ENCODE results near the gene SLC8A3. TPM values are rescaled to one million over a fixed set of nuclear protein-coding genes. Genes with fewer than 3 reads are reported as not detected.

SLC8A3 gene
- total and polyA plus RNA-seq, 9 donors, result 0.04 to 0.53 (median 0.10) TPM; not detected in 3

DNA sequence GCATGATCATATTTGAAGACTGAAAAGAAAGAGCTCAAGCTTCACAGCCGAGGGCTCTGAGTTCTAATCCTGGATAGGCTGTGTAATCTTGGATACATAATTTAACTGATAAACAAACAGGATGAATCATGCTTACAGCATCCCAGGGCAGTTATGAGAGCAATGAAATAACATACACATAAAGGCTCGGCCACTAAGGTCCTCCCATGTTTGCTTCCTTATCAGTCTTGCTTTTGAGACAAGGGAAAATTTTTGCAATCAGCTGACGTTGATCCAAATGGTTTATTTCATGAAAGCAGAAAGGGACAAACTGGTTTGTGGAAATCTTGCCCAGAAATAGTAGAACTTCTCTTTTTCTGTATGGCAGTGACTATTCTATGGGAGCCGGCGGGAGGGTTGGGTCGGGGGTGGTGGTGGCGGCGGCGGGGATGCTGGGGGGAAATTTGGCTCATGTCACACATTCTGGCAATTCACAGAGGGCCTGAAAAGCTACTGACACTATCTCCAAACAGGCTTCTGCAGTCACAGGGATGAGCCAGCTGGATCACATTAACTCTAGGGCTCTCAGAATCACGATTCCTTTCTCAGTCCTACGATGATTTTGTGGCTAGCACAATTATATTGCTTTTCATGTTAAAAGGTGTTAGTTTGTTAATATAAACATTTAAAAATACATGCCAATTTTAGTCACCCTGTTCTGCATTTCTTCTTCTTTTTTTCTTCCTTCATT lies 124.5 kb downstream of the SLC8A3 start:
- intact Hi-C loops (cut with DNase I), result no loop called here
- H3K36me3 ChIP-seq, result no peaks in the 10 kb centered on the region
- 43 to 48% (median 46%) methylated on average over 11 of the region's 11 CpGs for WGBS, 3 donors

DNA sequence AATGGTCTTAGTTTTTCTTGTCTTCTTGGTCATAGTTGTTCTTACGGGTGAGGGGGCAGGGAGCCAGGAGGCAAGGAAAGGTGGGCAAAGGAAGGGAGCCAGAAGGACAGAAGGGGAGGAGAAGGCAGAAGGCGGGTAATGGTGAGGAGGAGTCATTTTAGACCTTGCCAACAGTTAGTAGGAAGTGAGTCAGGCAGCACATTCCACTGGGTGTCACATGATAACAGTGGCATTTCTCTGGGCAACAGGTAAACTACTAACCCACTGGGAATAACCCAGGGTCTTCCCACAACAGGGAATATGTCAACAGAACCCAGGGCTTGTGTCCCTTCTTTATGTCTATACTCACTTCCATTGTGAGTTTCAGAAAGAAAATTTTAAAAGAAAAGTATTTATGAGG lies 127.6 kb downstream of the SLC8A3 start:
- Histone ChIP-seq H3K27me3 (no peaks in the 10 kb centered on the region), H3K4me1 (ENCODE audit: insufficient read depth) (no peaks in the 10 kb centered on the region), H3K9me3 (no peaks in the 10 kb centered on the region), H3K27ac (no peak overlapping the region), H3K36me3 (no peaks in the 10 kb centered on the region), H3K4me3 (no peak overlapping the region)
- intact Hi-C loops (cut with DNase I), result no loop called here
- TF ChIP-seq EP300 (IDR thresholded peaks at IDR 0.05) (no peak), POLR2A (IDR thresholded peaks at IDR 0.05) (no peak)
- TF ChIP-seq, protein P1, sequence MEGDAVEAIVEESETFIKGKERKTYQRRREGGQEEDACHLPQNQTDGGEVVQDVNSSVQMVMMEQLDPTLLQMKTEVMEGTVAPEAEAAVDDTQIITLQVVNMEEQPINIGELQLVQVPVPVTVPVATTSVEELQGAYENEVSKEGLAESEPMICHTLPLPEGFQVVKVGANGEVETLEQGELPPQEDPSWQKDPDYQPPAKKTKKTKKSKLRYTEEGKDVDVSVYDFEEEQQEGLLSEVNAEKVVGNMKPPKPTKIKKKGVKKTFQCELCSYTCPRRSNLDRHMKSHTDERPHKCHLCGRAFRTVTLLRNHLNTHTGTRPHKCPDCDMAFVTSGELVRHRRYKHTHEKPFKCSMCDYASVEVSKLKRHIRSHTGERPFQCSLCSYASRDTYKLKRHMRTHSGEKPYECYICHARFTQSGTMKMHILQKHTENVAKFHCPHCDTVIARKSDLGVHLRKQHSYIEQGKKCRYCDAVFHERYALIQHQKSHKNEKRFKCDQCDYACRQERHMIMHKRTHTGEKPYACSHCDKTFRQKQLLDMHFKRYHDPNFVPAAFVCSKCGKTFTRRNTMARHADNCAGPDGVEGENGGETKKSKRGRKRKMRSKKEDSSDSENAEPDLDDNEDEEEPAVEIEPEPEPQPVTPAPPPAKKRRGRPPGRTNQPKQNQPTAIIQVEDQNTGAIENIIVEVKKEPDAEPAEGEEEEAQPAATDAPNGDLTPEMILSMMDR (IDR thresholded peaks at IDR 0.05), result no peak
- 64 to 84% (median 71%) methylated on average over 2 of the region's 2 CpGs for WGBS, 3 donors
- no peak for DNase-seq

More for the DNA sequence above, 124.5 kb downstream of the SLC8A3 start:
- no peaks in the 10 kb centered on the region for H3K27me3 ChIP-seq
- no peak for DNase-seq
- H3K27ac ChIP-seq, result no peak overlapping the region
- no peaks in the 10 kb centered on the region for H3K4me1 ChIP-seq (ENCODE audit: insufficient read depth)
- TF ChIP-seq, protein P1 (IDR thresholded peaks at IDR 0.05), result no peak
- no peak for TF ChIP-seq POLR2A (IDR thresholded peaks at IDR 0.05)
- no peak for TF ChIP-seq EP300 (IDR thresholded peaks at IDR 0.05)
- no peaks in the 10 kb centered on the region for H3K9me3 ChIP-seq
- no peak overlapping the region for H3K4me3 ChIP-seq

DNA sequence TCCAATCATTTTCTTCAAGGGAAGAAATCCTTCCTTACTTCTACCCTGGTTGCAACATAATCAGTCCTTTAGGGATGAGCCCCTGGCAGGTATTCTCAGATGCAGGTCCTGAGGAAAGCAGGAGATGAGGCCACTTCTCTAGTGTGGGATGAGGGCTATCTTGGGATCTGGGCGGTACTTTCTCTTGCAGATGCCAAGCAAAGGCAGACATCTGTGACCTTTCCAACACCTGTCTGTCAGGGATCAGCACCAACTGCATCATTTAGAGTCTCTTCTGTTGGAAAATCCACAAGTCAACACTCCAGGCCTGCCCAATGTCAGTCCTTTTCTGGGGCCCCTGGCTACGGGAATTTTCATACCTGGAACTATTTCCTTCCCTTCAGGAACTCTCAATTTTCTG lies 129.2 kb downstream of the SLC8A3 start:
- Histone ChIP-seq H3K4me3 (no peak overlapping the region), H3K27me3 (no peaks in the 10 kb centered on the region), H3K9me3 (no peaks in the 10 kb centered on the region), H3K4me1 (ENCODE audit: insufficient read depth) (no peaks in the 10 kb centered on the region), H3K27ac (no peak overlapping the region), H3K36me3 (no peaks in the 10 kb centered on the region)
- TF ChIP-seq, protein P1 (IDR thresholded peaks at IDR 0.05), result no peak
- TF ChIP-seq EP300 (IDR thresholded peaks at IDR 0.05), result no peak
- no peak for TF ChIP-seq POLR2A (IDR thresholded peaks at IDR 0.05)
- 64 to 78% (median 76%) methylated on average over 2 of the region's 2 CpGs for WGBS, 3 donors
- intact Hi-C loops (cut with DNase I), result no loop called here
- DNase-seq, result no peak

DNA sequence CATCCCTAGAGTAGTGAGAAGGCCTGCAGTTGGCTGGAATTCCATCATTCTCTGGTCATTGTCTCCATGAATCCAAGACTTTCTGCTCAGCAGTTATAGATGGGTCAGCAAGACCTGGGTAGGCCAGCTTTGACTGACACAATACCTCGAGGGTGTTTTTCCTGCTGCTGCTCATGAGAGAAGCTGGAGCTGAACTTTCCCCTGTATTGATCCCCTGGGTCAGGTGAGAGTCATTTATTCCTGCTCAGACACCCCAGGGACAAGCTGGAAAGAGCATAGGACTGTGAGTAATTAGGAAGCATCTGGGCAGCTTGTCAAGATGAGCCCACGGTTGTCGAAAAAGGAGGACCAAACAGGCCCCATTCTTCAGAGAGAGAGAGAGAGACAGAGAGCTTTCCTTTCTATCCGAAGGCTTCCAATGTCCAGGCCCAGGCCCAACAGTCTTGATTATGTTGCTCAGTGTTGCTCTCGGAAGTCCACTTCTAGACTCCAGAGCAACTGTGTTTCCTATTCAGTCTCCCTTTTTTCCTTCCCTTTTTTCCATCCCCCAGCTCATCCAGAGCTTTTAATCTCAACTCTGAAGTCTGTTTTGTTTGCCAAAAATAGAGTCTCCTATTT lies 131.1 kb downstream of the SLC8A3 start:
- Histone ChIP-seq H3K9me3 (no peaks in the 10 kb centered on the region), H3K4me1 (ENCODE audit: insufficient read depth) (no peaks in the 10 kb centered on the region), H3K4me3 (no peak overlapping the region), H3K27me3 (no peaks in the 10 kb centered on the region), H3K27ac (no peak overlapping the region), H3K36me3 (no peaks in the 10 kb centered on the region)
- TF ChIP-seq POLR2A (IDR thresholded peaks at IDR 0.05), result no peak
- TF ChIP-seq, protein P1 (IDR thresholded peaks at IDR 0.05), result no peak
- no peak for TF ChIP-seq EP300 (IDR thresholded peaks at IDR 0.05)
- 70 to 75% (median 73%) methylated on average over 5 of the region's 5 CpGs for WGBS, 3 donors
- DNase-seq, result no peak
- intact Hi-C loops (cut with DNase I), result no loop called here
